ENCODE measurements around the gene TCEAL2. TPM values are rescaled to one million over a fixed set of nuclear protein-coding genes. Genes with fewer than 3 reads are reported as not detected.
"Not testable (repeated sequence)": the region's sequence is repeated elsewhere in the genome, so short reads cannot be mapped to it uniquely, and the experiment has no call there.

The TCEAL2 gene
- total RNA-seq = 1 to 10 TPM in 1 of 4 donors, under 1 TPM in 1, not detected in 2; 0.49 to 1.5 TPM

- peak within 1 kb of the TSS; percentile 12 for H3K4me3 ChIP-seq
- 27% methylated on average over 9 of the region's 38 CpGs for WGBS
Observed at GRCh38 chrX:102125436-102125835, at the start of gene TCEAL2. Gene TCEAL2 (plus strand): TSS chrX:102125679. CDS start chrX:102126831, 1,152 bp downstream.

GRCh38 chrX:102077426-102077825, 48.1 kb upstream of the TCEAL2 start:
- TF ChIP-seq POLR2A (IDR thresholded peaks at IDR 0.05) (no peak), POLR2AphosphoS5 (IDR thresholded peaks at IDR 0.05) (no peak), EP300 (IDR thresholded peaks at IDR 0.05) (no peak), CTCF (IDR thresholded peaks at IDR 0.05) (no peak)
- WGBS = 60% methylated on average over 1 of the region's 1 CpG
- DNase-seq (ENCODE audit: low spot score in 2 of 2) = no peak
- no peaks in the 10 kb centered on the region for H3K27me3 ChIP-seq
- no peaks in the 10 kb centered on the region for H3K4me1 ChIP-seq
- H3K36me3 ChIP-seq = no peaks in the 10 kb centered on the region
- no peak overlapping the region for H3K27ac ChIP-seq
- H3K4me3 ChIP-seq = no peak overlapping the region
- no peaks in the 10 kb centered on the region for H3K9me3 ChIP-seq

More at GRCh38 chrX:102125436-102125835, at the start of gene TCEAL2:
- not testable (repeated sequence) for H3K4me1 ChIP-seq; H3K27me3 ChIP-seq; H3K9me3 ChIP-seq; H3K36me3 ChIP-seq; DNase-seq (ENCODE audit: low spot score in 2 of 2); H3K27ac ChIP-seq

GRCh38 chrX:102085706-102086105, 39.8 kb upstream of the TCEAL2 start:
- Histone ChIP-seq H3K9me3 (no peaks in the 10 kb centered on the region), H3K4me1 (no peaks in the 10 kb centered on the region)
- 33% methylated on average over 5 of the region's 5 CpGs for WGBS

GRCh38 chrX:102113367-102113766, 12.1 kb upstream of the TCEAL2 start:
- no peaks in the 10 kb centered on the region for H3K27me3 ChIP-seq
- H3K4me3 ChIP-seq = no peak overlapping the region
- no peaks in the 10 kb centered on the region for H3K36me3 ChIP-seq
- no peaks in the 10 kb centered on the region for H3K9me3 ChIP-seq
- H3K4me1 ChIP-seq = no peaks in the 10 kb centered on the region
- no peak for DNase-seq (ENCODE audit: low spot score in 2 of 2)
- WGBS = 70% methylated on average over 4 of the region's 4 CpGs
- no peak overlapping the region for H3K27ac ChIP-seq
- TF ChIP-seq EP300 (IDR thresholded peaks at IDR 0.05) (no peak), CTCF (IDR thresholded peaks at IDR 0.05) (no peak), POLR2AphosphoS5 (IDR thresholded peaks at IDR 0.05) (no peak), POLR2A (IDR thresholded peaks at IDR 0.05) (no peak)

More at GRCh38 chrX:102085706-102086105, 39.8 kb upstream of the TCEAL2 start:
- H3K27me3 ChIP-seq = no peaks in the 10 kb centered on the region
- no peak for DNase-seq (ENCODE audit: low spot score in 2 of 2)
- H3K27ac ChIP-seq = no peak overlapping the region
- H3K4me3 ChIP-seq = no peak overlapping the region
- no peaks in the 10 kb centered on the region for H3K36me3 ChIP-seq
- TF ChIP-seq POLR2AphosphoS5 (IDR thresholded peaks at IDR 0.05) (no peak), EP300 (IDR thresholded peaks at IDR 0.05) (no peak), CTCF (IDR thresholded peaks at IDR 0.05) (no peak), POLR2A (IDR thresholded peaks at IDR 0.05) (no peak)

- 87% methylated on average over 2 of the region's 2 CpGs for WGBS
- Histone ChIP-seq H3K4me3 (no peak overlapping the region), H3K36me3 (no peaks in the 10 kb centered on the region), H3K9me3 (no peaks in the 10 kb centered on the region), H3K4me1 (no peaks in the 10 kb centered on the region), H3K27me3 (no peaks in the 10 kb centered on the region), H3K27ac (no peak overlapping the region)
- no peak for DNase-seq (ENCODE audit: low spot score in 2 of 2)
- TF ChIP-seq POLR2AphosphoS5 (IDR thresholded peaks at IDR 0.05) = no peak
- TF ChIP-seq EP300 (IDR thresholded peaks at IDR 0.05) = no peak
- TF ChIP-seq CTCF (IDR thresholded peaks at IDR 0.05) = no peak
- no peak for TF ChIP-seq POLR2A (IDR thresholded peaks at IDR 0.05)
Observed at GRCh38 chrX:102115748-102116147, 9.7 kb upstream of the TCEAL2 start.

GRCh38 chrX:102125014-102125413, 465 bp upstream of the TCEAL2 start:
- not testable (repeated sequence) for H3K36me3 ChIP-seq; H3K27me3 ChIP-seq; H3K27ac ChIP-seq; DNase-seq (ENCODE audit: low spot score in 2 of 2); H3K4me1 ChIP-seq; H3K9me3 ChIP-seq
- WGBS = 36% methylated on average over 6 of the region's 10 CpGs
- peak overlapping the region; percentile 12 for H3K4me3 ChIP-seq

- H3K27me3 ChIP-seq; H3K9me3 ChIP-seq; DNase-seq (ENCODE audit: low spot score in 2 of 2); H3K36me3 ChIP-seq; H3K27ac ChIP-seq; H3K4me1 ChIP-seq: not testable (repeated sequence)
- 30% methylated on average over 19 of the region's 21 CpGs for WGBS
- H3K4me3 ChIP-seq = peak overlapping the region; percentile 12
Observed at GRCh38 chrX:102126080-102126818, 770 bp downstream of the TCEAL2 start.

Data from suprapubic skin (tissue), 4 donors.